Hepatocyte (in vitro differentiated cells): Measurements from ENCODE around the gene ZDHHC14.

Experiments
- EZH2 ChIP-seq: fragments of 200-600 bp; sonication (generic); IDR thresholded peaks from 2 replicates; pipeline ENCODE4 v1.6.1; 2016; ENCODE audit warnings: antibody characterized with exemption, mild to moderate bottlenecking, borderline replicate concordance
- EZH2phosphoT487 ChIP-seq: fragments of 200-600 bp; sonication (generic); IDR thresholded peaks from one replicate; pipeline ENCODE4 v1.6.1; 2018; ENCODE audit warnings: antibody characterized with exemption, mild to moderate bottlenecking, low read depth, moderate library complexity; ENCODE audit not compliant: unreplicated experiment, severe bottlenecking
- TF ChIP-seq, protein P1 (sequence below): fragments of 200-600 bp; sonication (generic); IDR thresholded peaks from 2 replicates; pipeline ENCODE4 v1.5.1; 2016; ENCODE audit warnings: antibody characterized with exemption, mild to moderate bottlenecking; ENCODE audit not compliant: poor library complexity

DNA sequence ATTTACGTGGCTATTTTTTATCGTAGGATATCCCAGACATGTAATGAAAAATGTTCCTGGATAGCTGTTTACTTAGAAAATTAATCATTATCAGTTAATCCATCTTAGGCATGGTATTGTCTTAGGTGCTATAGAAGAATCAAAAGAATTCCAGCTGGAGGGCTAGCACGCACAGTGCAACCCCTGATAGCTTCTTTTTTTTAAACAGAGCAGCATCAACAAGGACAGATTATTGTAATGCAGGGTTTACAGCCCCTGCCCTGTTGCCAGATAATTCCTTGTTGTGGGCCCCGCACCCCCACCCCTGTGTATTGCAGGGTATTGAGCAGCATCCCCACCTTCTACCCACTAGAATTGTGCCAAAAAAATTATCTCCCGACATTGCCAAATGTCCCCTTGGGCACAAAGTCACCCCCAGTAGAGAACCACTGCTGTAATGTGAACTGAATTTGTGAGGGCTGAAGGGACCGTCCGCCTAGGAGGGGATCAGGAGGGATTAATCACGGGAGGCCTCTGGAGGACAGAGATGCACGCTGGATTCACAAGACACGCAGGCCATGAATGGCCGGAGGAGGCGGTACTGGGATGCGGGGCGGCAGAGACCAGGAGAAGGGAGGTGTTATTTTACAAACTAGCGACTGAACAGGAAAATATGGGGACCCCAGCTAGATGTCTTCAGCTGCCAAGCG, 174.6 kb downstream of the ZDHHC14 start:
- TF ChIP-seq EZH2 (no peak), EZH2phosphoT487 (no peak)
- TF ChIP-seq, protein P1, sequence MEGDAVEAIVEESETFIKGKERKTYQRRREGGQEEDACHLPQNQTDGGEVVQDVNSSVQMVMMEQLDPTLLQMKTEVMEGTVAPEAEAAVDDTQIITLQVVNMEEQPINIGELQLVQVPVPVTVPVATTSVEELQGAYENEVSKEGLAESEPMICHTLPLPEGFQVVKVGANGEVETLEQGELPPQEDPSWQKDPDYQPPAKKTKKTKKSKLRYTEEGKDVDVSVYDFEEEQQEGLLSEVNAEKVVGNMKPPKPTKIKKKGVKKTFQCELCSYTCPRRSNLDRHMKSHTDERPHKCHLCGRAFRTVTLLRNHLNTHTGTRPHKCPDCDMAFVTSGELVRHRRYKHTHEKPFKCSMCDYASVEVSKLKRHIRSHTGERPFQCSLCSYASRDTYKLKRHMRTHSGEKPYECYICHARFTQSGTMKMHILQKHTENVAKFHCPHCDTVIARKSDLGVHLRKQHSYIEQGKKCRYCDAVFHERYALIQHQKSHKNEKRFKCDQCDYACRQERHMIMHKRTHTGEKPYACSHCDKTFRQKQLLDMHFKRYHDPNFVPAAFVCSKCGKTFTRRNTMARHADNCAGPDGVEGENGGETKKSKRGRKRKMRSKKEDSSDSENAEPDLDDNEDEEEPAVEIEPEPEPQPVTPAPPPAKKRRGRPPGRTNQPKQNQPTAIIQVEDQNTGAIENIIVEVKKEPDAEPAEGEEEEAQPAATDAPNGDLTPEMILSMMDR, result no peak
